ENCODE results near the gene DAPL1.

The DAPL1 gene

GRCh38 chr2:158796652-158797051, 1.5 kb downstream of the DAPL1 start:
- Histone ChIP-seq H3K9me3 (ENCODE audit: control insufficient read depth, insufficient read depth, low read length) (no peaks in the 10 kb centered on the region), H3K4me1 (ENCODE audit: insufficient read depth, low read length) (peaks cover 5% of the 10 kb centered on the region; the same call in 1 of the 2 replicates), H3K9ac (ENCODE audit: low read depth, low read length) (no peak overlapping the region), H3K36me3 (ENCODE audit: insufficient read depth, low read length) (no peaks in the 10 kb centered on the region)

DNA sequence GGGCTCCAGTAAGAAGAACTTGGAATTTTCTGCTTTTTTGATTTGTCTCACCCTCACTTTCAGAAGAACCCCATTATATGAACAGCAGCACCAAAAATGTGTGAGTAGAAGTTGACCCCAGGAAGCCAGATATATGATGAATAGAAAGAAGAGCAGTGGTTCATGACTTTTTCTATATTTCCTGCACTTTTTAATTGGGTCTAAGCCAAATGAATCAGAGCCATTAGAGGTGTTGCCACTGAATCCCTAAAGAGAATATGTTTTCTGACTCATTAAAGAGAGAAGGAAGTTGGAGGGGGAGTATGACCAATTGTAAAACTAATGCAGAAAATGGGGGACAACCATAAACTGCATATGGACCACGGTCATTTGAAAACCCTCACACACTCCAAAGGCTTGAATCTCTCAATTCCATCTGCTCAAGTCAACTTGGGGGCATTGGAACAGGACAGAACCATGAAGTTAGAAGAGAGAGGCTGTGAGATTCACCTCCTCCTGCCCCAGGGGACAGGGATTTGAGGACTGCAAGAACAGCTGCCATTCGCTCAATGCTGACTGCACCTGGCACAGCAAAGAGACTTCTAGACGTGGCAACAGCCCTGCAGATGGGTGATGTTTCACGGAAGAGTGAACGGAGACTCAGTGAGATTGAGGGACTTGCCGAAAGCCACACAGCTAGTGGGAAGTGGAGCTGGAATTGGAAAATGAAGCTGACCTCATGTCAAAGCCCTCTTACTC, 3.0 kb downstream of the DAPL1 start:
- H3K36me3 ChIP-seq (ENCODE audit: insufficient read depth, low read length), result no peaks in the 10 kb centered on the region
- H3K4me1 ChIP-seq (ENCODE audit: insufficient read depth, low read length), result peaks cover 5% of the 10 kb centered on the region; the same call in 1 of the 2 replicates
- H3K9ac ChIP-seq (ENCODE audit: low read depth, low read length), result no peak overlapping the region
- H3K9me3 ChIP-seq (ENCODE audit: control insufficient read depth, insufficient read depth, low read length), result no peaks in the 10 kb centered on the region

GRCh38 chr2:158799181-158799580, 4.1 kb downstream of the DAPL1 start:
- no peaks in the 10 kb centered on the region for H3K36me3 ChIP-seq (ENCODE audit: insufficient read depth, low read length)

GRCh38 chr2:158803506-158803905, 8.4 kb downstream of the DAPL1 start:
- Histone ChIP-seq H3K9me3 (ENCODE audit: control insufficient read depth, insufficient read depth, low read length) (no peaks in the 10 kb centered on the region), H3K4me1 (ENCODE audit: insufficient read depth, low read length) (no peaks in the 10 kb centered on the region), H3K36me3 (ENCODE audit: insufficient read depth, low read length) (no peaks in the 10 kb centered on the region), H3K9ac (ENCODE audit: low read depth, low read length) (no peak overlapping the region)

More at GRCh38 chr2:158799181-158799580, 4.1 kb downstream of the DAPL1 start:
- Histone ChIP-seq H3K4me1 (ENCODE audit: insufficient read depth, low read length) (peaks cover 5% of the 10 kb centered on the region; the same call in 1 of the 2 replicates), H3K9ac (ENCODE audit: low read depth, low read length) (no peak overlapping the region), H3K9me3 (ENCODE audit: control insufficient read depth, insufficient read depth, low read length) (no peaks in the 10 kb centered on the region)

- H3K9ac ChIP-seq (ENCODE audit: low read depth, low read length), result no peak overlapping the region
- no peaks in the 10 kb centered on the region for H3K4me1 ChIP-seq (ENCODE audit: insufficient read depth, low read length)
- H3K36me3 ChIP-seq (ENCODE audit: insufficient read depth, low read length), result no peaks in the 10 kb centered on the region
- no peaks in the 10 kb centered on the region for H3K9me3 ChIP-seq (ENCODE audit: control insufficient read depth, insufficient read depth, low read length)
Observed at GRCh38 chr2:158805255-158805654, 10.1 kb downstream of the DAPL1 start.

DNA sequence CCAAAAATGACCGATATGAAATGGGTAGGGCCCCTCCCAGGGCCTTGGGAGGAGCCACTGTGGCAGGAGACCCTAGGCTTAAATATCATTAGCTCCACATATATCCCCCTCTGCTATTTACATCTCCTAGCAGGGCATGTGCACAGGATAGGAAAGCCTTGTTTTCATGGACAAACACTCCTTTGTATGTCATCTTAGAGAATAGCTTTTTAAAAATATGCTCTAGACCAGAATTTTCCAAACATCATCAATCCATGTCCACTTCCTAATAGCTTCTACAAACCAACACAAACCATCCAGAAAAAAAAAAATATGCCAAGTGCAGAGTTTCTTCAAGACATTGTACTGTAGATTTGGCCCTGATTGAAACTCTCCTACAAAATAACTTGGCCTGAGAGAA, 10.8 kb downstream of the DAPL1 start:
- no peaks in the 10 kb centered on the region for H3K36me3 ChIP-seq (ENCODE audit: insufficient read depth, low read length)

GRCh38 chr2:158806941-158807340, 11.8 kb downstream of the DAPL1 start:
- Histone ChIP-seq H3K9me3 (ENCODE audit: control insufficient read depth, insufficient read depth, low read length) (no peaks in the 10 kb centered on the region), H3K9ac (ENCODE audit: low read depth, low read length) (no peak overlapping the region), H3K4me1 (ENCODE audit: insufficient read depth, low read length) (no peaks in the 10 kb centered on the region), H3K36me3 (ENCODE audit: insufficient read depth, low read length) (no peaks in the 10 kb centered on the region)

More for the DNA sequence above, 10.8 kb downstream of the DAPL1 start:
- Histone ChIP-seq H3K9me3 (ENCODE audit: control insufficient read depth, insufficient read depth, low read length) (no peaks in the 10 kb centered on the region), H3K4me1 (ENCODE audit: insufficient read depth, low read length) (no peaks in the 10 kb centered on the region), H3K9ac (ENCODE audit: low read depth, low read length) (no peak overlapping the region)

GRCh38 chr2:158808426-158808825, 13.3 kb downstream of the DAPL1 start:
- Histone ChIP-seq H3K9ac (ENCODE audit: low read depth, low read length) (no peak overlapping the region), H3K9me3 (ENCODE audit: control insufficient read depth, insufficient read depth, low read length) (no peaks in the 10 kb centered on the region), H3K4me1 (ENCODE audit: insufficient read depth, low read length) (no peaks in the 10 kb centered on the region), H3K36me3 (ENCODE audit: insufficient read depth, low read length) (no peaks in the 10 kb centered on the region)

GRCh38 chr2:158809816-158810215, 14.7 kb downstream of the DAPL1 start:
- no peaks in the 10 kb centered on the region for H3K4me1 ChIP-seq (ENCODE audit: insufficient read depth, low read length)
- H3K9ac ChIP-seq (ENCODE audit: low read depth, low read length), result no peak overlapping the region
- no peaks in the 10 kb centered on the region for H3K9me3 ChIP-seq (ENCODE audit: control insufficient read depth, insufficient read depth, low read length)
- no peaks in the 10 kb centered on the region for H3K36me3 ChIP-seq (ENCODE audit: insufficient read depth, low read length)

DNA sequence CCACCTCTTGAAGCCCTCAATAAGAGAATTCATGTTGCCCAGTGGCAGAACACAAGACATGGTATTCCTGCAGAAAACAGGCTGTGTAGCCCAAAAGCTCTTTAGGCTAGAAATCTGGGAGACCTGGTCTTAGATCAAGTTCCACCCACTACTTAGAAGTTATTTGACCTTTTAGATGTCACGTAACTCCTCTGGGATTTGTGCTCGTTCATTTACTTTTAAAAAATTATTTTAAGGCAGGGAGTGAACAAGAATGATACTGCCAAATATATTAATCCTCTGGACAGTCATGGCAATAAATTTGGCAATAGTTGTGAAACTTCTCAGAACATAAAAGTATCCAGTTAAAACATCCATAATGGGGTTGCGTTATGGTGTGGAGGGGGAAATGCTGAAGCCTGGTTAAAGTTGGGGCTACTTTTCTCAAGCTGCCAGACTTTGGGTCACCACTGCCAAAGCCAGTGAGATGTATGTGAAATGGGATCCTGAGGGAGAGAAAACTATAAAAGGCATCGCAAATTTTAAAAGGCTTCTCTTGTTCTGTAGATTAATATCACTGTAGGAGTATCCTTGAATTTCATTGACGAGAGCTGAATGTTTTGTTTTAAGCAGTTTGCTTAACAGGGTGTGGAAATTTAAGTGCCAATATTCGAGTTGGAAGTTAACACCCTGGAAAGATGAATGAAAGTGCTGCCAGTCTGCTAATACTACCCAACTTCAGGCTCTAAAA, 15.8 kb downstream of the DAPL1 start:
- no peaks in the 10 kb centered on the region for H3K9me3 ChIP-seq (ENCODE audit: control insufficient read depth, insufficient read depth, low read length)
- no peaks in the 10 kb centered on the region for H3K36me3 ChIP-seq (ENCODE audit: insufficient read depth, low read length)
- no peak overlapping the region for H3K9ac ChIP-seq (ENCODE audit: low read depth, low read length)
- no peaks in the 10 kb centered on the region for H3K4me1 ChIP-seq (ENCODE audit: insufficient read depth, low read length)

GRCh38 chr2:158815166-158815565, 20.0 kb downstream of the DAPL1 start:
- H3K9me3 ChIP-seq (ENCODE audit: control insufficient read depth, insufficient read depth, low read length), result no peaks in the 10 kb centered on the region
- H3K36me3 ChIP-seq (ENCODE audit: insufficient read depth, low read length), result no peaks in the 10 kb centered on the region
- H3K4me1 ChIP-seq (ENCODE audit: insufficient read depth, low read length), result no peaks in the 10 kb centered on the region
- H3K9ac ChIP-seq (ENCODE audit: low read depth, low read length), result no peak overlapping the region

DNA sequence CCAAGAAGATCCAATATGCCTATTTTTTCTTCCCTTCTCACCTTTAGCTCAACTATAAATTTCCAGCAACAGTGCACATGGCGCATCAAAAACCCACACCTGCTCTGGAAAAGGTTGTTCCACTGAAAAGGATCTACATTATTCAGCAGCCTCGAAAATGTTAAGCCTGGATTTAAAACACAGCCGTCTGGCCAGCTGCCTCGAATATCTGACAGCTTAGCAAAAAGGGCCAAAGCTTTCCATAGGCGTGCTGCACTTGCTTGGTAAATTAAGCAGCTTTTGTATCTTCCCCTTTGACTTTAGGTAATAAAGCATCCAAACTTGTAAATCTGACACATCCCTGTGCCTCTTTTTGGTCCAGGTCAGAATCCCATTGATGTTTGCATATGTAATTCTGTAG, 20.5 kb downstream of the DAPL1 start:
- no peaks in the 10 kb centered on the region for H3K36me3 ChIP-seq (ENCODE audit: insufficient read depth, low read length)
- no peak overlapping the region for H3K9ac ChIP-seq (ENCODE audit: low read depth, low read length)
- H3K4me1 ChIP-seq (ENCODE audit: insufficient read depth, low read length), result no peaks in the 10 kb centered on the region
- no peaks in the 10 kb centered on the region for H3K9me3 ChIP-seq (ENCODE audit: control insufficient read depth, insufficient read depth, low read length)

DNA sequence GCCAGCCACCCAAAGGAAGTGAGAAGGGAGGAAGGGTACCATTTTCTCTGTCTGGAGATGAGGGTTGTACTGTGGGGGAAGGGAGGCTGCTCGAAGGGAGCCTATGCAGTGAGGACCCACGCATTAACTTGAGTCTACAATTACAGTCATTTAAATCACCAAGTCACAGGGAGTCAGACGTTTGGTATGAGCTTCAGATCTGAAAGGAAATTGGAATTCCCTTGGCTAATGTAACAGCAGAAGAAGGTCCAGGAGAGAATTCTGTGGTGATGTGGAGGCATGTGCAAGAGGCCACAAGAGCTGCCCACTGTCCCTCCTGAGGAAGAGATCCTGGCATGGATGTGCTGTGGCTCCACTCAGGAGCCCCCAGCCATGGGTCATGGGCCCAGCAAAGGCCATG, 22.5 kb downstream of the DAPL1 start:
- no peak overlapping the region for H3K9ac ChIP-seq (ENCODE audit: low read depth, low read length)
- H3K4me1 ChIP-seq (ENCODE audit: insufficient read depth, low read length), result no peaks in the 10 kb centered on the region; the same call in 1 of the 2 replicates
- no peaks in the 10 kb centered on the region for H3K36me3 ChIP-seq (ENCODE audit: insufficient read depth, low read length)
- H3K9me3 ChIP-seq (ENCODE audit: control insufficient read depth, insufficient read depth, low read length), result no peaks in the 10 kb centered on the region

GRCh38 chr2:158818511-158818910, 23.4 kb downstream of the DAPL1 start:
- Histone ChIP-seq H3K36me3 (ENCODE audit: insufficient read depth, low read length) (no peaks in the 10 kb centered on the region), H3K9ac (ENCODE audit: low read depth, low read length) (no peak overlapping the region), H3K9me3 (ENCODE audit: control insufficient read depth, insufficient read depth, low read length) (no peaks in the 10 kb centered on the region), H3K4me1 (ENCODE audit: insufficient read depth, low read length) (no peaks in the 10 kb centered on the region; the same call in 1 of the 2 replicates)

DNA sequence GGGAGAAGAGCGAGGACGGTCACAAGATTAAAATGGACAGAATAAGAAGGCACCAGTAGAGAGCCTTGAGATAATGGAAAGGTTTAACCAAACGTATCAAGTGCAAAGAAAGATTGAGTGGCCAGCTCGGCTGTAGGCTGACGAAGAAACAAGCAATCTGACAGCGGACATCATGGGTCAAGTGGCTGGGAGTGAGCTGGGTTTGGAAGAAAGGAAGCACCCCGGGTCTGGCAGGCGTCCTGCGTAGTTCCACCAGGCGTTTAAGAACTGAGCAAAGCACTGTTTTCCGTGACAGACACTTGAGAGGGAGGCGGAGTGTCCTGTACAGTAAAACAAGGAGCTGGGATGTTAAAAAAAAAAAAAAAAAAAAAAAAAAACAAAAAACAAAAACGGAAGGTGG, 27.1 kb downstream of the DAPL1 start:
- H3K9me3 ChIP-seq (ENCODE audit: control insufficient read depth, insufficient read depth, low read length), result no peaks in the 10 kb centered on the region
- H3K4me1 ChIP-seq (ENCODE audit: insufficient read depth, low read length), result no peaks in the 10 kb centered on the region; the same call in 1 of the 2 replicates
- H3K9ac ChIP-seq (ENCODE audit: low read depth, low read length), result no peak overlapping the region
- no peaks in the 10 kb centered on the region for H3K36me3 ChIP-seq (ENCODE audit: insufficient read depth, low read length)
